HL-60 (cell line): ENCODE data around the gene YWHAQ.
A peak's percentile ranks its signal among the peaks of the same experiment; 100 is the strongest.
"Not testable (repeated sequence)": the region's sequence is repeated elsewhere in the genome, so short reads cannot be mapped to it uniquely, and the experiment has no call there.

Source experiments
- DNase-seq, 2 experiments: peaks; one replicate each; pipeline ENCODE4 v3.0.0-alpha.2; 2010 to 2020; ENCODE audit warnings: low read depth in 1 of 2, low spot score in 1 of 2
- H3K27ac ChIP-seq: fragments of 250-450 bp; sonication (Bioruptor Pico); replicated peaks from 2 replicates; pipeline ENCODE4 v1.5.1; 2020; ENCODE audit warnings: mild to moderate bottlenecking, moderate library complexity
- H3K27me3 ChIP-seq: fragments of 250-450 bp; sonication (Bioruptor Pico); 2 replicates; pipeline ENCODE4 v1.5.1; 2021; ENCODE audit warnings: mild to moderate bottlenecking, moderate library complexity; ENCODE audit not compliant: insufficient read depth, poor library complexity, severe bottlenecking
- H3K4me3 ChIP-seq: replicated peaks from 2 replicates; pipeline ENCODE4 v1.5.1; 2011; ENCODE audit warnings: mild to moderate bottlenecking, control low read depth, low read length; ENCODE audit not compliant: insufficient read depth
- CTCF ChIP-seq: IDR thresholded peaks from one replicate; pipeline ENCODE4 v1.5.1; 2011; ENCODE audit warnings: low read length, control low read depth, inconsistent platforms; ENCODE audit not compliant: insufficient read depth
- GABPA ChIP-seq: IDR thresholded peaks from 2 replicates; pipeline ENCODE4 v1.6.1; 2012; ENCODE audit warnings: low read depth
- POLR2AphosphoS5 ChIP-seq: IDR thresholded peaks from 2 replicates; pipeline ENCODE4 v1.6.1; 2012; ENCODE audit warnings: low read depth
- REST ChIP-seq: IDR thresholded peaks from 2 replicates; pipeline ENCODE4 v1.6.1; 2012; ENCODE audit warnings: low read depth; ENCODE audit not compliant: insufficient replicate concordance
- SPI1 ChIP-seq: IDR thresholded peaks from 2 replicates; pipeline ENCODE4 v1.6.1; 2012; ENCODE audit warnings: low read depth, mild to moderate bottlenecking, borderline replicate concordance

Gene YWHAQ

GRCh38 chr2:9613291-9613690 lies 17.5 kb downstream of the YWHAQ start:
- Histone ChIP-seq H3K27ac (no peak overlapping the region), H3K4me3 (no peak overlapping the region)

GRCh38 chr2:9611549-9611912 lies 19.3 kb downstream of the YWHAQ start:
- H3K27ac ChIP-seq, DNase-seq, H3K27me3 ChIP-seq, H3K4me3 ChIP-seq: not testable (repeated sequence)

More at GRCh38 chr2:9613291-9613690, 17.5 kb downstream of the YWHAQ start:
- no peak for DNase-seq
- H3K27me3 ChIP-seq = no peaks in the 10 kb centered on the region
- no peak for TF ChIP-seq REST
- TF ChIP-seq CTCF = no peak
- no peak for TF ChIP-seq GABPA
- no peak for TF ChIP-seq SPI1
- no peak for TF ChIP-seq POLR2AphosphoS5

- DNase-seq = no peak
- Histone ChIP-seq H3K27ac (no peak overlapping the region), H3K4me3 (no peak overlapping the region), H3K27me3 (no peaks in the 10 kb centered on the region)
- TF ChIP-seq GABPA (no peak), CTCF (no peak), SPI1 (no peak), POLR2AphosphoS5 (no peak), REST (no peak)
Measured at GRCh38 chr2:9610781-9611548, 19.8 kb downstream of the YWHAQ start.

GRCh38 chr2:9608491-9608890 lies 22.3 kb downstream of the YWHAQ start:
- not testable (repeated sequence) for DNase-seq, H3K27ac ChIP-seq, H3K27me3 ChIP-seq
- H3K4me3 ChIP-seq = peak overlapping the region; percentile 30

- TF ChIP-seq POLR2AphosphoS5 (no peak), CTCF (no peak), SPI1 (no peak), REST (no peak), GABPA (no peak)
- H3K27me3 ChIP-seq = no peaks in the 10 kb centered on the region
- H3K4me3 ChIP-seq = no peak overlapping the region
- DNase-seq = no peak
- no peak overlapping the region for H3K27ac ChIP-seq
Measured at GRCh38 chr2:9602412-9602811, 28.4 kb downstream of the YWHAQ start.
